ENCODE data around the gene ARHGEF28.

ARHGEF28 gene

GRCh38 chr5:73623901-73624404 lies 2.0 kb upstream of the ARHGEF28 start:
- DNase-seq = no peak

GRCh38 chr5:73624888-73625287 lies 1.1 kb upstream of the ARHGEF28 start:
- DNase-seq = no peak

- no peak for DNase-seq
These were observed 538 bp upstream of the ARHGEF28 start for GRCh38 chr5:73625372-73625943.

GRCh38 chr5:73626814-73627313 lies 868 bp downstream of the ARHGEF28 start:
- no peak for DNase-seq

GRCh38 chr5:73629456-73629855 lies 3.5 kb downstream of the ARHGEF28 start:
- no peak for DNase-seq

GRCh38 chr5:73630765-73631164 lies 4.8 kb downstream of the ARHGEF28 start:
- no peak for DNase-seq

GRCh38 chr5:73631500-73631899 lies 5.5 kb downstream of the ARHGEF28 start:
- DNase-seq = no peak

- no peak for DNase-seq
These were observed 7.1 kb downstream of the ARHGEF28 start for GRCh38 chr5:73633060-73633459.

- DNase-seq = no peak
These were observed 10.4 kb downstream of the ARHGEF28 start for GRCh38 chr5:73636408-73636807.

GRCh38 chr5:73637565-73637964 lies 11.6 kb downstream of the ARHGEF28 start:
- DNase-seq = no peak

- no peak for DNase-seq
These were observed 12.5 kb downstream of the ARHGEF28 start for GRCh38 chr5:73638344-73639095.

- DNase-seq = no peak
These were observed 14.9 kb downstream of the ARHGEF28 start for GRCh38 chr5:73640861-73641320.

GRCh38 chr5:73641811-73642210 lies 15.8 kb downstream of the ARHGEF28 start:
- DNase-seq = no peak

GRCh38 chr5:73642344-73642743 lies 16.3 kb downstream of the ARHGEF28 start:
- no peak for DNase-seq

- DNase-seq = no peak
These were observed 18.5 kb downstream of the ARHGEF28 start for GRCh38 chr5:73644385-73644963.

- DNase-seq = no peak
These were observed 21.7 kb downstream of the ARHGEF28 start for GRCh38 chr5:73647721-73648120.

GRCh38 chr5:73648515-73648914 lies 22.5 kb downstream of the ARHGEF28 start:
- DNase-seq = no peak

- no peak for DNase-seq
These were observed 23.9 kb downstream of the ARHGEF28 start for GRCh38 chr5:73649926-73650325.

- DNase-seq = no peak
These were observed 26.4 kb downstream of the ARHGEF28 start for GRCh38 chr5:73652391-73652790.

GRCh38 chr5:73654171-73654811 lies 28.3 kb downstream of the ARHGEF28 start:
- DNase-seq = no peak

- no peak for DNase-seq
These were observed 28.9 kb downstream of the ARHGEF28 start for GRCh38 chr5:73654819-73655318.

- no peak for DNase-seq
These were observed 29.6 kb downstream of the ARHGEF28 start for GRCh38 chr5:73655521-73656160.

GRCh38 chr5:73661753-73662152 lies 35.8 kb downstream of the ARHGEF28 start:
- no peak for DNase-seq

Data from DMS79 (cell line).